WTC11 (cell line): Measurements from ENCODE around the gene PAIP1. TPM values are rescaled to one million over a fixed set of nuclear protein-coding genes. Genes with fewer than 3 reads are reported as not detected.

Experiments
- ATAC-seq: fragments of 200-7000 bp; cut with Tn5 transposase; 2 replicates; pipeline ENCODE4 v1.10.0; 2021; ENCODE audit warnings: mild to moderate bottlenecking, moderate library complexity
- CTCF ChIA-PET: fragments of 300-600 bp; sonication (Branson Sonifier 250); formaldehyde crosslinking; loops from one replicate; lab custom pipeline; 2021; ENCODE audit warnings: antibody characterized with exemption; lab: Charles Lee
- POLR2A ChIA-PET: fragments of 350-600 bp; sonication (Branson Sonifier 250); formaldehyde crosslinking; loops from one replicate; lab custom pipeline; 2021; ENCODE audit warnings: antibody characterized with exemption; lab: Charles Lee
- DNase-seq: peaks from one replicate; pipeline ENCODE4 v3.0.0; 2021; ENCODE audit warnings: low spot score
- H3K27ac Mint-ChIP-seq: 2 replicates; pipeline ENCODE4 v1.8.0; 2021; ENCODE audit warnings: mixed read lengths
- H3K27me3 Mint-ChIP-seq: 2 replicates; pipeline ENCODE4 v1.8.0; 2021; ENCODE audit warnings: low read depth, mild to moderate bottlenecking, moderate library complexity, mixed read lengths
- H3K36me3 Mint-ChIP-seq: 2 replicates; pipeline ENCODE4 v1.8.0; 2021; ENCODE audit warnings: mixed read lengths
- H3K4me1 Mint-ChIP-seq: 2 replicates; pipeline ENCODE4 v1.8.0; 2022; ENCODE audit warnings: mixed read lengths
- H3K4me3 Mint-ChIP-seq: 2 replicates; pipeline ENCODE4 v1.8.0; 2021; ENCODE audit warnings: mild to moderate bottlenecking, moderate library complexity, mixed read lengths
- H3K9me3 Mint-ChIP-seq: 2 replicates; pipeline ENCODE4 v1.8.0; 2021; ENCODE audit warnings: mixed read lengths
- CREB1 ChIP-seq: sonication (generic); formaldehyde crosslinking; IDR thresholded peaks from 2 replicates; pipeline ENCODE4 v1.8.0; 2023; ENCODE audit warnings: mild to moderate bottlenecking, missing genetic modification reagents
- EMX1 ChIP-seq: fragments of 250-450 bp; sonication (Bioruptor Pico); IDR thresholded peaks from 2 replicates; pipeline ENCODE4 v1.8.0; 2021; ENCODE audit warnings: mild to moderate bottlenecking
- ETV6 ChIP-seq: sonication (generic); formaldehyde crosslinking; IDR thresholded peaks from 2 replicates; pipeline ENCODE4 v1.8.1; 2022; ENCODE audit warnings: mild to moderate bottlenecking, missing genetic modification reagents
- FOXJ3 ChIP-seq: sonication (generic); formaldehyde crosslinking; IDR thresholded peaks from 2 replicates; pipeline ENCODE4 v1.9.0; 2021; ENCODE audit warnings: missing genetic modification reagents, mild to moderate bottlenecking, borderline replicate concordance
- HMGA2 ChIP-seq: fragments of 250-450 bp; sonication (Bioruptor Pico); IDR thresholded peaks from 2 replicates; pipeline ENCODE4 v1.4.0; 2021; ENCODE audit warnings: mild to moderate bottlenecking, moderate library complexity
- IRF1 ChIP-seq: sonication (generic); formaldehyde crosslinking; IDR thresholded peaks from 2 replicates; pipeline ENCODE4 v1.8.0; 2023; ENCODE audit warnings: missing genetic modification reagents
- IRF2 ChIP-seq: sonication (generic); formaldehyde crosslinking; IDR thresholded peaks from 2 replicates; pipeline ENCODE4 v1.8.0; 2022; ENCODE audit warnings: low read depth, missing genetic modification reagents, borderline replicate concordance
- MXD4 ChIP-seq: fragments of 250-450 bp; sonication (Bioruptor Pico); IDR thresholded peaks from 2 replicates; pipeline ENCODE4 v1.8.0; 2021; ENCODE audit warnings: mild to moderate bottlenecking, moderate library complexity, borderline replicate concordance
- NR2C2 ChIP-seq: sonication (generic); formaldehyde crosslinking; IDR thresholded peaks from 2 replicates; pipeline ENCODE4 v1.8.0; 2022; ENCODE audit warnings: mild to moderate bottlenecking, missing genetic modification reagents
- PRRX2 ChIP-seq: fragments of 250-450 bp; sonication (Bioruptor Pico); IDR thresholded peaks from 2 replicates; pipeline ENCODE4 v1.8.0; 2021; ENCODE audit warnings: mild to moderate bottlenecking
- SP1 ChIP-seq: sonication (generic); formaldehyde crosslinking; conservative IDR thresholded peaks from 2 replicates; pipeline ENCODE4 v1.8.1; 2022; ENCODE audit warnings: missing genetic modification reagents
- ZNF425 ChIP-seq: fragments of 250-450 bp; sonication (Bioruptor Pico); conservative IDR thresholded peaks from 2 replicates; pipeline ENCODE4 v1.9.0; 2021; ENCODE audit warnings: mild to moderate bottlenecking
- ZNF671 ChIP-seq: fragments of 250-450 bp; sonication (Bioruptor Pico); IDR thresholded peaks from 2 replicates; pipeline ENCODE4 v1.8.0; 2021; ENCODE audit warnings: mild to moderate bottlenecking
- total RNA-seq: library from RNA; stranded (reverse); gene quantifications from 3 replicates; pipeline ENCODE4 v1.2.3, GENCODE V29; 2021
- TF ChIP-seq, protein P1 (sequence below): sonication (generic); formaldehyde crosslinking; conservative IDR thresholded peaks from 2 replicates; pipeline ENCODE4 v1.8.1; 2023; ENCODE audit warnings: mild to moderate bottlenecking, low read depth, missing genetic modification reagents, moderate library complexity
- TF ChIP-seq, protein P2 (sequence below): sonication (generic); formaldehyde crosslinking; IDR thresholded peaks from 2 replicates; pipeline ENCODE4 v1.8.0; 2022; ENCODE audit warnings: mild to moderate bottlenecking, missing genetic modification reagents
- TF ChIP-seq, protein P3 (sequence below): sonication (generic); formaldehyde crosslinking; IDR thresholded peaks from 2 replicates; pipeline ENCODE4 v1.8.1; 2023; ENCODE audit warnings: mild to moderate bottlenecking, missing genetic modification reagents

The PAIP1 gene
- total RNA-seq, 1 experiment from 2014 or later: 82.5 TPM

- POLR2A ChIA-PET: no interaction called here
- no peak for TF ChIP-seq ZNF425 (CRISPR knock-in tag)
- no peak for TF ChIP-seq IRF2
- TF ChIP-seq NR2C2: no peak
- no peak for TF ChIP-seq PRRX2
- TF ChIP-seq ZNF671 (CRISPR knock-in tag): no peak
- TF ChIP-seq EMX1 (CRISPR knock-in tag): no peak
- no peak for TF ChIP-seq FOXJ3 (CRISPR knock-in tag)
- no peak for TF ChIP-seq SP1 (CRISPR knock-in tag)
- TF ChIP-seq MXD4 (CRISPR knock-in tag): no peak
- TF ChIP-seq CREB1 (CRISPR knock-in tag): no peak
- H3K27me3 Mint-ChIP-seq: no peaks in the 10 kb centered on the region
- DNase-seq (no peak), ATAC-seq (no peak)
- H3K36me3 Mint-ChIP-seq: peaks cover 18% of the 10 kb centered on the region
- CTCF ChIA-PET: no interaction called here
- H3K4me3 Mint-ChIP-seq: no peak overlapping the region
- H3K27ac Mint-ChIP-seq: no peak overlapping the region
- peaks cover 14% of the 10 kb centered on the region; the same call in 1 of the 2 replicates for H3K9me3 Mint-ChIP-seq
- no peaks in the 10 kb centered on the region for H3K4me1 Mint-ChIP-seq
Observed at GRCh38 chr5:43573058-43573457, 16.2 kb upstream of the PAIP1 start.

GRCh38 chr5:43572357-43572756 is 15.5 kb upstream of the PAIP1 start:
- no peak overlapping the region for H3K4me3 Mint-ChIP-seq
- no peak for DNase-seq
- H3K27ac Mint-ChIP-seq: no peak overlapping the region

More at GRCh38 chr5:43572357-43572756, 15.5 kb upstream of the PAIP1 start:
- no peaks in the 10 kb centered on the region for H3K27me3 Mint-ChIP-seq
- POLR2A ChIA-PET: no interaction called here
- peaks cover 14% of the 10 kb centered on the region; the same call in 1 of the 2 replicates for H3K9me3 Mint-ChIP-seq
- no peak for ATAC-seq
- CTCF ChIA-PET: no interaction called here
- H3K36me3 Mint-ChIP-seq: peaks cover 18% of the 10 kb centered on the region
- H3K4me1 Mint-ChIP-seq: no peaks in the 10 kb centered on the region
- TF ChIP-seq PRRX2: no peak
- TF ChIP-seq HMGA2 (CRISPR knock-in tag): no peak
- TF ChIP-seq, protein P1, sequence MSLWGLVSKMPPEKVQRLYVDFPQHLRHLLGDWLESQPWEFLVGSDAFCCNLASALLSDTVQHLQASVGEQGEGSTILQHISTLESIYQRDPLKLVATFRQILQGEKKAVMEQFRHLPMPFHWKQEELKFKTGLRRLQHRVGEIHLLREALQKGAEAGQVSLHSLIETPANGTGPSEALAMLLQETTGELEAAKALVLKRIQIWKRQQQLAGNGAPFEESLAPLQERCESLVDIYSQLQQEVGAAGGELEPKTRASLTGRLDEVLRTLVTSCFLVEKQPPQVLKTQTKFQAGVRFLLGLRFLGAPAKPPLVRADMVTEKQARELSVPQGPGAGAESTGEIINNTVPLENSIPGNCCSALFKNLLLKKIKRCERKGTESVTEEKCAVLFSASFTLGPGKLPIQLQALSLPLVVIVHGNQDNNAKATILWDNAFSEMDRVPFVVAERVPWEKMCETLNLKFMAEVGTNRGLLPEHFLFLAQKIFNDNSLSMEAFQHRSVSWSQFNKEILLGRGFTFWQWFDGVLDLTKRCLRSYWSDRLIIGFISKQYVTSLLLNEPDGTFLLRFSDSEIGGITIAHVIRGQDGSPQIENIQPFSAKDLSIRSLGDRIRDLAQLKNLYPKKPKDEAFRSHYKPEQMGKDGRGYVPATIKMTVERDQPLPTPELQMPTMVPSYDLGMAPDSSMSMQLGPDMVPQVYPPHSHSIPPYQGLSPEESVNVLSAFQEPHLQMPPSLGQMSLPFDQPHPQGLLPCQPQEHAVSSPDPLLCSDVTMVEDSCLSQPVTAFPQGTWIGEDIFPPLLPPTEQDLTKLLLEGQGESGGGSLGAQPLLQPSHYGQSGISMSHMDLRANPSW (CRISPR knock-in tag): no peak
- TF ChIP-seq FOXJ3 (CRISPR knock-in tag): no peak
- no peak for TF ChIP-seq MXD4 (CRISPR knock-in tag)
- TF ChIP-seq, protein P2, sequence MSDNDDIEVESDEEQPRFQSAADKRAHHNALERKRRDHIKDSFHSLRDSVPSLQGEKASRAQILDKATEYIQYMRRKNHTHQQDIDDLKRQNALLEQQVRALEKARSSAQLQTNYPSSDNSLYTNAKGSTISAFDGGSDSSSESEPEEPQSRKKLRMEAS (CRISPR knock-in tag): no peak
- TF ChIP-seq ETV6: no peak
- no peak for TF ChIP-seq IRF1
- TF ChIP-seq, protein P3, sequence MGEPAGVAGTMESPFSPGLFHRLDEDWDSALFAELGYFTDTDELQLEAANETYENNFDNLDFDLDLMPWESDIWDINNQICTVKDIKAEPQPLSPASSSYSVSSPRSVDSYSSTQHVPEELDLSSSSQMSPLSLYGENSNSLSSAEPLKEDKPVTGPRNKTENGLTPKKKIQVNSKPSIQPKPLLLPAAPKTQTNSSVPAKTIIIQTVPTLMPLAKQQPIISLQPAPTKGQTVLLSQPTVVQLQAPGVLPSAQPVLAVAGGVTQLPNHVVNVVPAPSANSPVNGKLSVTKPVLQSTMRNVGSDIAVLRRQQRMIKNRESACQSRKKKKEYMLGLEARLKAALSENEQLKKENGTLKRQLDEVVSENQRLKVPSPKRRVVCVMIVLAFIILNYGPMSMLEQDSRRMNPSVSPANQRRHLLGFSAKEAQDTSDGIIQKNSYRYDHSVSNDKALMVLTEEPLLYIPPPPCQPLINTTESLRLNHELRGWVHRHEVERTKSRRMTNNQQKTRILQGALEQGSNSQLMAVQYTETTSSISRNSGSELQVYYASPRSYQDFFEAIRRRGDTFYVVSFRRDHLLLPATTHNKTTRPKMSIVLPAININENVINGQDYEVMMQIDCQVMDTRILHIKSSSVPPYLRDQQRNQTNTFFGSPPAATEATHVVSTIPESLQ (CRISPR knock-in tag): no peak
